Medulla oblongata (tissue), 1 donor: ENCODE data around the gene ETV6.
A peak's percentile ranks its signal among the peaks of the same experiment; 100 is the strongest.
"Not testable (repeated sequence)": the region's sequence is repeated elsewhere in the genome, so short reads cannot be mapped to it uniquely, and the experiment has no call there.

Experiments used
- DNase-seq: peaks from one replicate; pipeline ENCODE4 v3.0.0-alpha.2; 2015; ENCODE audit errors: extremely low spot score

Gene ETV6

GRCh38 chr12:11884116-11884515 lies 234.6 kb downstream of the ETV6 start:
- no peak for DNase-seq

DNA sequence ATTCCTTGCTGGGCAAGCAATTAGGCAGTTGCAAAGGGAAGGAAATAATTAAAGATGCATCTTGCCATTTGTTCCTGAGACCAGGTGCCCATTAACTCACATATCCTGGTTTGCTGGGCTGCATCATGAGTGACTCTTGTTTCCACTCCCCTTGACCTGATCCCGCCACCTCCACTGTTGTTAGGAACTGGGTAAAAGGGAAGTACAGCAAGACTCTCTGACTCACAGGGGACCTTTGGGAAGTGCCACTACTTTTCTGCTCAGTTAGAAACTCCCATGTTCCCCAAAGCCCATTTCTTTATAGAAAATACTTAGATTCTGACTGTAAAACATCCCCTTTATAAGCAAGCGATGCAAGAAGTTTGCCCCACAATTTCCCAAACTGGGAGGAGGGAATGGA lies 235.2 kb downstream of the ETV6 start:
- DNase-seq, result peak; percentile 25

DNA sequence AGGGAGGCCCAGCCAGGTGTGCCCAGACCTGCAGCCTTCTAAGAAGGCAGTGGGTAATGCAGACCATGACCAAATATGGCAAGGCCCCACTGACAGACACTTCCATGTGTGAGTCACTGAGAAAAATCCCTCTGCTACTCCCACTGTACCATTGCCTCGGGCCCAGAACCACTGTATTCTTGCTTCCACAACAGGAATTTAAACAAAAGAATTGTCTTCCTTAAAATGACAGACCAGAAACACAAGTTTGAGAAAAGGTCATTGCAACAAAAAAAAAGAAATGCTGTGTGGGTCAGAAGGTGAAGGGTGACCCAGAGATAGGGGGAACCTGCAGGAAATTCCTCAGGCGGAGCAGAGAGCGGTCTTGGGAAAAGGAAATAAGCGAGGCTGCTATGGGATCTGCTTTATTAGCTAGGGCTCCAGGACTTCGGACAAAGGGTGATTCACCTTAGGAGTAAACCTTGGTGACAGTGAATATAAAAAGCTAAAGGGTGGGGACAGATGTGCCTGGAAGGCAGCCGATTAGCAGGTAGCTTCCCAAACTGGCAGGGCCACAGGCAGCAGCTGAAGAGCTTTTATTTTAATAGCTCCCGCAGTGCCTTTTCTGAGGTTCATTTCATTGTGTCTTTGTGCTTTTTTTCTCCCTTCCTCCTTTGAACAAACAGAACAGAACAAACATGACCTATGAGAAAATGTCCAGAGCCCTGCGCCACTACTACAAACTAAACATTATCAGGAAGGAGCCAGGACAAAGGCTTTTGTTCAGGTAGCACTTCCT lies 236.0 kb downstream of the ETV6 start:
- DNase-seq, result no peak

- DNase-seq, result no peak
These were observed 236.9 kb downstream of the ETV6 start for GRCh38 chr12:11886339-11886738.

- no peak for DNase-seq
These were observed 238.6 kb downstream of the ETV6 start for GRCh38 chr12:11888029-11888428.

GRCh38 chr12:11891346-11891745 lies 241.9 kb downstream of the ETV6 start:
- peak; percentile 45 for DNase-seq

DNA sequence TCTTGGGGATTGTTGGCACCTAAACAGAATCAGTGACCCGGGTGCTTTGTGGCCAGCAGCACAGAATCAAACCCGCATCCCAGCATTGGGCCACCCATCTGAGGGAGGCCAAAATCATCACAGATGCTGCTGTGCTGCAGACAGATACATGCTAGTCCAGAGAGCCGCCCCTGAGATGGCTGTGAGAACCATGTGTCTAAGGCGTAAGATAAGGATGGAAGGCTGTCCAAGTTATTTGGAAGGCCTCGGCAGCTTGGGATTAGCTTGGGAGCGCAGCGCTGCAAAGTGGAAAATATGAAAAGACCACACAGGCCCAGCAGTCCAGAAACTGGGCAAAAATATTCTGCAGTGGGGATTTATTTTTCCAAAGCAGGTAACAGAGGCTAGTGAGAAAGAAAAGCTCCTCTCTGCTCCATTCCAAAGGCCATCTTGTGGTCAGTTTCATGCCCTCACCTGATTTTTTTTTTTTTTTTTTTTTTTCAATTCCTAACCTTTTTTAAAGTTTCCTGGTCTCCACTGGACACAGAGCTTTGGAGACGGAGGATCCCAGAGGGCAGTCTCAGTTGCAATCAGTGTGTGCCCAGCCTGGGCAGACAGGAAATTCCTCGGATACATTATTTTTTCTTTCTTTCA lies 242.4 kb downstream of the ETV6 start:
- DNase-seq, result no peak

- no peak for DNase-seq
These were observed 244.5 kb downstream of the ETV6 start for GRCh38 chr12:11893998-11894397.

DNA sequence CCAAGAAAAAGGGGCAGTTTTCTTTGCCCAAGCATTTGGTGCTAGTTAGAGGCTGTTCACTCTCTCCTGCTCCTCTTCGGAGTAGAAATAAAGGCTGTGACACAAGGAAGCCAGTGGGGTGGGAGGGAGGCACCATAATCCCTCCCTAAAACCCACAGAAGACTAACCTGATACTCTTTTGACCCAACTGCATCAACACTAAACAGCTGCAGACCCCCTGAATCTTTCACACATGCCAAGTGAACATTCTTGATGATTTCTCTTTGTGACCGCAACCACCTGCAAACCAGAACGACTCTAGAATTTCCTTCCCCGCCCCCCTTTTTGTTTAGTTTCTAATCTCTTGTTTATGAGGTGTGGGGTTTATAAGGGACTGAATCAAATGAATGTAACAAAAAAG lies 245.4 kb downstream of the ETV6 start:
- no peak for DNase-seq

- no peak for DNase-seq
These were observed 246.1 kb downstream of the ETV6 start for GRCh38 chr12:11895421-11896078.

DNA sequence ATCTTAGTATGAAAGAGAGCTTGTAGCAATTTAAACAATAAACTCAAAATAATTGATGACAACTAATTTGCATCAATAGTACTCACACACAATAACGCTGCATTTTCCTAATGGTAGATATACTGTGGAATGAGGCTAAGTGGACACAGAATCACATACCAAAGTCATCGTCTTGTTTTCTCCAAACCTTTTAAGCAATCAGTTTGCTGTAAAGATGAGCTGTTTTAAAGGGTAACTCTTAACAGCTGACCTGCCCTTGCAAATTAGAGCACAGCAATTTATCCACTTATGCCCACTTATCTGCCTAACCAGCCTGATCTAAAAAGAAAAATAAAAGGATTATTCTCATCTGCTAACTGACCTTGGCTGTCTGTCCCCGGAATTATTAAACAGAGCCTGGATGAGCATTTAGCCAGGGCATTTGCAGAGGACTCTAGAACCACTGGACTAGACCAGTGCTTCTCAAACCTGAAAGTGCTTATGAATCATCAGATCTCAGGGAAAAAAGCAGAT lies 247.0 kb downstream of the ETV6 start:
- DNase-seq, result no peak

DNA sequence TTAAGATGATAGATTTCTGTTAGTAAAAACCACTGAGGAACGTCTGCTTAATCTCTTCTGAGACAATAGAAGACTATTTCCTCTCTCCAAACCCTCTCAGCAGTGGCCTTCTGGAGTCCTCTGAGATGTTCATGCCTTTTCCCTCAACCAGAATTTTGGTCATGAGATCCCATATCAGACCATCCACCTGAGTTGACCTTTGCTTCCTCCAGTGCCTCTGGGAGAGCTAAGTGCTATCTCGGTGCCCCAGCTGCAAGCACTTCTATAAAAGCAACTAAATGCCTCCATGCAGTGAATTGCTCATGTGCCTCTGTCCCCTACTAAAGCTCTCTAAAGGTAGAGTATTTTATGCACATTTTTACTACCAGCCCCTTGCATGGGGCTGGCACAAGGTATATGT lies 248.4 kb downstream of the ETV6 start:
- no peak for DNase-seq

DNA sequence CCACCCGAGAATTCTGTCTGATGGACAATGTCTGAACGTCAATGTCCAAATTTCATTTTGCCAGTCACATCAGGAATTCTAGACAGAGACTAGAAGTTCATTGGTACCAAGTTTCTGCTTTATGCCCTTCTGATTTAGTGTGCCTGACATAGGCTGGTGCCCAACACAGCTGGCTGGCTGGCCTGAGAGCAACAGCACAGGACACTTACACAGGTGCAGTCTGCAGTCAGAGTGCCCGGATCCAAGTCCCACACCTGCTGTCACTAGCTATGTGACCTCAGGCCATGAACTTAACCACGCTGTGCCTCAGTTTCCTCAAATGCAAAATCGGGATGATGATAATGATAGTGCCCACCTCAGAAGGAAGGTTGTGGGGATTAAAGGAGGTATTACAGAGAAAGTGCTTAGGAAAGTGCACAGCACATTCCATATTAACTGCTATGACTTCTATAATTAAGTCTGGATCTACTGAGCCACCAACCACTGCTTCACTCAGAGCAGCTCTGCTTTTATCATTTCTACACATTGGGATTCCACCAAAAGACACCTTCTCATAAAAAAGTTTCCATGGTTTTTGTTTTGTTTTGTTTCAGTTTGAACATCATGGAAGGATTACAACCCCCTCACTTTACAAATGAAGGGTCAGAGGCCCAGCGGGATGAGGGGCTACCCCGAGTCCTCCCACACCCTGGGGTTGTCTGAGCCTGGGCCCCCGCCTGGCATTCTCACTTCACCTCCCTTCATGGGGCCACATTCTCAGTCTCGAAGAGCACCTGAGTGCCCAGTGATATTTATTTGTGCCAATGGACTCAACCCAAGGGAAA lies 252.4 kb downstream of the ETV6 start:
- DNase-seq, result no peak

DNA sequence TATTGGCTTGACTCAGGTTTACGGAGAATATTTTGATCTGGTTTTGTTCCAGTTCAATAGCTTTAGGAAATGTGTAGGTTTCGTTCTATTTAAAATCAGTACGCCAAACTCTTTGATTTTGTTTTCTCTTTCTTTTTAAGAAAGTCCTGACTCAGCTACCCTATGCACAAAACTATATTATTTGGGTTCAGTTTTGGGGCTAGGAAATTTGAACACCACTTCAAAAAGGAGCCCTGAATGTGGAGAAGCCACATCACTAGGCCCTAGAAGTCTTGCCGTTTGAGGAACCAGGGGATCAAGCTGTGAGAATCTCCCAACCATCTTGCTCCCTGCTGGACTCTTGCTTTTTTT lies 253.0 kb downstream of the ETV6 start:
- no peak for DNase-seq

- DNase-seq, result no peak
These were observed 254.7 kb downstream of the ETV6 start for GRCh38 chr12:11904124-11904523.

DNA sequence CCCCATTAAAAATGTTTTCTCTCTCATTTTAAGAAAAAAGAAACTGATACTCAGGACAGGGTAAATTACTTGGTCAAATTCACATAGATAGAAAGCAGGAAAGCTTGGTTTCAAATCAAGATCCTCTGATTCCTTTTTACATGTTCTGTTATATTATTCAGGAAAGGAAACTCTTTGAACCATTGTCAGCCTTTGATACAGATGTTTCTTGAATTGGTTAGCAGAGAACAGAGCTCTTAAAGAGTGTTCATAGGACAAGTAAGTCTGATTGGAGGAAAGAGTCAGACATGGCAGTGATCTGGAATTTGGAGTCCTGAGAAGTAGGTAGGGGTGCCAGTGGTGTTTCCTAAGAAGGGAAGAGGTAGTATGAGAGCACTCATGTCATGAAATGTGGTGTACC lies 256.1 kb downstream of the ETV6 start:
- no peak for DNase-seq

DNA sequence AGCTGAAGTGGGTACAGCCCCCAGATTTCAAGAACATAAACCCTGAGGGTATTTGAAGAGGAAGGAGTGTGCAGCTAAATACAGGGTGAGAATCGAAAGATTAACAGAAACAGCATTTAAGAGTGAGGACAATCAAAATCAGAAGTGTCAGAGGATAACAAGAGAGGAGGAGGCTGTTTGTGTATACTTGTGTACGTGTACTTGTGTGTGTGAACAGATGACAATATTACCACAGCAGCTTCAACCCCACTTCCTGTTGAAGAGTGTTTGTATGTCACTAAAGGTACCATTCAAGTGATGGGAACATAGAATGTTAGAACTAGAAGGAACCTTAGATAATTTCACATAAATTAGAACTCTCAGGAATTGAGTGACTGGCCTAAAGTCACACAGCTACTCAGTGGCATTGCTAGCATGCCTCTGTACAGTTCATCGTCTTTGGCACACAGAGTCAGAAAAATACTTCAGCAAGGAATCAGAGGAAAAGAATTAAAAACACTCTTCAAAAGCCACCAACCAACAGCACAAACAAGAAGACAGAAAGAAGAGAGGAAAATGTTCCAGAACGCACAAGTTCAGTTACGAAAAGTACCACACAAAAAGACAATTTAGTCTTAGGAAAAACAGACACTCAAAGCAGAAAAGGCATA lies 256.9 kb downstream of the ETV6 start:
- no peak for DNase-seq

GRCh38 chr12:11907625-11908024 lies 258.2 kb downstream of the ETV6 start:
- no peak for DNase-seq

DNA sequence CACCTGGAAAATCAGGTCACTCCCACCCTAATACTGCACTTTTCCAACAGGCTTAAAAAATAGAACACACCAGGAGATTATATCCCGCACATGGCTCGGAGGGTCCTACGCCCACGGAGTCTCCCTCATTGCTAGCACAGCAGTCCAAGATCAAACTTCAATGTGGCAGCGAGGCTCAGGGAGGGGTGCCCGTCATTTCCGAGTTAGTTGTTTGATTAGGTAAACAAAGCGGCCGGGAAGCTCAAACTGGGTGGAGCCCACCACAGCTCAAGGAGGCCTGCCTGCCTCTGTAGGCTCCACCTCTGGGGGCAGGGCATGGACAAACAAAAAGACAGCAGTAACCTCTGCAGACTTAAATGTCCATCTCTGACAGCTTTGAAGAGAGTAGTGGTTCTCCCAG lies 259.9 kb downstream of the ETV6 start:
- DNase-seq, result not testable (repeated sequence)

DNA sequence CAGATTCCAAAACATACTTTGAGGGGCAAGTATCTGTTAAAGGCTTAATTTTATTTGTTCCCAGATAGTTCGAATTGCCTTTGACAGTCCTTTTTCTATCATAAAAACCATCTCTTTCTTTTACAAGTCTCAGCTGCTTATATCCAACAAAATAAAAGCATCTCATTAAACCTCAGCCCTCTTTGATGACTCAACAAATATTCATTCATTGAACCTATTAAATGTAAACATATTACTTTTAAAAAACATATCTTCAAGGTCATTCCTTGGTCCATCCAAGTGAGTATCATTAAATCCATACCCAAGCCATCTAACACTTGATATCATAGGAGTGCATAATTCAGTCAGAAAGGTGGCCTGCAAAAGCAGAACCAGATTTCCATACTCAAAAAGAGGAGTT lies 266.6 kb downstream of the ETV6 start:
- no peak for DNase-seq

DNA sequence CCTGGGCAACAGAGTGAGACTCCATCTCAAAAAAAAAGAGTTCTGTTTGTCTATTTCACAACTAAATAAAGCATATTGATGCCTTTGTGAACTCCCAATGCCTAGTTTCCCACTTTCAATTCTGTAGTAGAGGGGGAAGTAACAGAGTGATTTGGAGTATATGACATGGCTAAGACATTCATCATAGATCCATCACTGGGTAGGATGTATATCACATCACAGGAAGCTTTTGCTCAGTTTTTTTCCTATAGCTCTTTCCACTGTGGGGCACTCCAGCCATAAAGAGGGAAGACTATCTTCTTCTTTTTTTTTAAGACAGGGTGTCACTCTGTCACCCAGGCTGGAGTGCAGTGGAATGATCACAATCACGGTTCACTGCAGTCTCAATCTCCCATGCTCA lies 267.3 kb downstream of the ETV6 start:
- no peak for DNase-seq

DNA sequence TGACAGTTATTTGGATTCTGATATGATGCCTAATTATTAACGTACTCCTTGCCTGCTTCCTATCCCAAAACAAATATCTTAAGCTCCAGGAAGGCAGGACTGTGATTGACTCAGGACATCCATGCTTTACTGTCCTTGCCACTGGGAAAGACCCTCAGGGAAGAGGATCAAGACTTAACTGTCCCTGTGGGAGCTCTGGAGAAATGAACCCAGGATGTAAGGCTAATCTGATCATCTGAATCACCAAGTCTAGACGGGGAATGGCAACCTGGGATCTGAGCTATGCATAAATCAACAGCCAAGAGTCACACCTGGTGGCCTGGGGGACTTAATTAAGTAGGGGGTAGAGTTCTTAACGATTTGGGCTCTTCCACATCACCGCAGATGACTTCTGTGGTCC lies 268.0 kb downstream of the ETV6 start:
- no peak for DNase-seq
